IMR-90 (cell line): ENCODE measurements around the gene GHR. TPM values are rescaled to one million over a fixed set of nuclear protein-coding genes. Genes with fewer than 3 reads are reported as not detected.

Experiments
- ATAC-seq: fragments of 200-7000 bp; cut with Tn5 transposase; 2 replicates; pipeline ENCODE4 v1.9.1; 2020; ENCODE audit warnings: low read depth, mild to moderate bottlenecking, moderate library complexity
- BruUV-seq: library from RNA; stranded (reverse); fragments of 400-500 nt; replicated peaks from 2 replicates; lab custom pipeline; 2021; lab: Mats Ljungman, UMichigan
- CTCF ChIA-PET: fragments of 300-600 bp; formaldehyde crosslinking; extraction: SDS; loops from one replicate; lab custom pipeline; 2021; ENCODE audit warnings: antibody characterized with exemption; lab: Yijun Ruan, JAX
- POLR2A ChIA-PET: fragments of 300-600 bp; sonication (Branson Sonifier 250); formaldehyde crosslinking; loops from one replicate; lab custom pipeline; 2022; ENCODE audit warnings: antibody characterized with exemption; ENCODE audit not compliant: unreplicated experiment; lab: Charles Lee
- DNase-seq: peaks from one replicate; pipeline ENCODE4 v3.0.0; 2013
- H2AFZ ChIP-seq: replicated peaks from 2 replicates; pipeline ENCODE3; 2013; ENCODE audit warnings: low read length, mild to moderate bottlenecking; ENCODE audit not compliant: poor library complexity
- H2AK5ac ChIP-seq: 2 replicates; pipeline ENCODE4 v1.6.1; 2013; ENCODE audit warnings: low read depth, low read length, inconsistent platforms
- H2AK9ac ChIP-seq: replicated peaks from 2 replicates; pipeline ENCODE3; 2013; ENCODE audit warnings: mild to moderate bottlenecking, low read depth, low read length, moderate library complexity; ENCODE audit not compliant: poor library complexity
- H2BK120ac ChIP-seq: 2 replicates; pipeline ENCODE4 v1.6.1; 2013; ENCODE audit warnings: low read depth, low read length, inconsistent platforms
- H2BK15ac ChIP-seq: 3 replicates; pipeline ENCODE4 v1.6.1; 2013; ENCODE audit warnings: low read depth, low read length, inconsistent platforms
- H2BK20ac ChIP-seq: 2 replicates; pipeline ENCODE4 v1.6.1; 2013; ENCODE audit warnings: low read depth, mild to moderate bottlenecking, inconsistent platforms, low read length, moderate library complexity
- H2BK5ac ChIP-seq: 2 replicates; pipeline ENCODE4 v1.6.1; 2013; ENCODE audit warnings: mild to moderate bottlenecking, low read depth, low read length, inconsistent platforms; ENCODE audit not compliant: poor library complexity, severe bottlenecking
- H3K14ac ChIP-seq: replicated peaks from 2 replicates; pipeline ENCODE4 v1.6.1; 2013; ENCODE audit warnings: low read depth, low read length, inconsistent platforms
- H3K18ac ChIP-seq: 2 replicates; pipeline ENCODE4 v1.6.1; 2013; ENCODE audit warnings: low read depth, low read length, control low read depth
- H3K23ac ChIP-seq: 2 replicates; pipeline ENCODE4 v1.6.1; 2013; ENCODE audit warnings: low read depth, low read length, inconsistent platforms
- H3K27ac ChIP-seq: 2 replicates; pipeline ENCODE4 v1.5.1; 2013; ENCODE audit warnings: mild to moderate bottlenecking, control low read depth, low read length; ENCODE audit not compliant: insufficient read depth
- H3K27me3 ChIP-seq: 2 replicates; pipeline ENCODE4 v1.6.1; 2013; ENCODE audit warnings: low read length; ENCODE audit not compliant: control insufficient read depth, insufficient read depth
- H3K36me3 ChIP-seq: 2 replicates; pipeline ENCODE4 v1.6.1; 2013; ENCODE audit warnings: low read length, mixed read lengths; ENCODE audit not compliant: control insufficient read depth, insufficient read depth
- H3K4ac ChIP-seq: 2 replicates; pipeline ENCODE4 v1.6.1; 2013; ENCODE audit warnings: low read depth, low read length, inconsistent platforms
- H3K4me1 ChIP-seq: 2 replicates; pipeline ENCODE4 v1.6.1; 2013; ENCODE audit warnings: low read length, mixed read lengths; ENCODE audit not compliant: control insufficient read depth, insufficient read depth
- H3K4me2 ChIP-seq: 2 replicates; pipeline ENCODE4 v1.6.1; 2013; ENCODE audit warnings: low read depth, mild to moderate bottlenecking, control low read depth, low read length, moderate library complexity
- H3K4me3 ChIP-seq: 2 replicates; pipeline ENCODE4 v1.5.1; 2013; ENCODE audit warnings: low read depth, mild to moderate bottlenecking, control low read depth, low read length, moderate library complexity; ENCODE audit not compliant: insufficient read depth
- H3K56ac ChIP-seq: 2 replicates; pipeline ENCODE4 v1.6.1; 2013; ENCODE audit warnings: low read length, inconsistent platforms; ENCODE audit not compliant: insufficient read depth; ENCODE audit errors: extremely low read depth
- H3K79me1 ChIP-seq, 2 experiments: 2 replicates each; pipeline ENCODE4 v1.6.1; 2013; ENCODE audit warnings: low read length in 2 of 2, inconsistent platforms in 1 of 2, low read depth in 1 of 2
- H3K9ac ChIP-seq: 2 replicates; pipeline ENCODE4 v1.6.1; 2013; ENCODE audit warnings: low read depth, low read length, control low read depth
- H3K9me1 ChIP-seq: 2 replicates; pipeline ENCODE4 v1.6.1; 2013; ENCODE audit warnings: low read length, inconsistent platforms; ENCODE audit not compliant: insufficient read depth
- H3K9me3 ChIP-seq: 2 replicates; pipeline ENCODE4 v1.6.1; 2013; ENCODE audit warnings: low read length; ENCODE audit not compliant: control insufficient read depth, insufficient read depth
- H4K20me1 ChIP-seq: 2 replicates; pipeline ENCODE4 v1.6.1; 2013; ENCODE audit warnings: low read length, inconsistent platforms; ENCODE audit not compliant: insufficient read depth
- H4K5ac ChIP-seq: 2 replicates; pipeline ENCODE4 v1.6.1; 2013; ENCODE audit warnings: mild to moderate bottlenecking, low read depth, low read length, control low read depth
- H4K8ac ChIP-seq, 2 experiments: 2 replicates each; pipeline ENCODE4 v1.6.1; 2013; ENCODE audit warnings: low read depth in 2 of 2, low read length in 2 of 2, control low read depth in 1 of 2, inconsistent platforms in 1 of 2
- H4K91ac ChIP-seq: 2 replicates; pipeline ENCODE4 v1.6.1; 2013; ENCODE audit warnings: low read depth, low read length, inconsistent platforms; ENCODE audit not compliant: insufficient read depth
- BHLHE40 ChIP-seq: fragments of 150-350 bp; IDR thresholded peaks from 2 replicates; pipeline ENCODE4 v1.6.1; 2016; ENCODE audit warnings: mild to moderate bottlenecking, low read depth, low read length
- CEBPB ChIP-seq: IDR thresholded peaks from 2 replicates; pipeline ENCODE4 v1.6.1; 2012; ENCODE audit warnings: low read depth, low read length, improper control_type of control experiment
- MAFK ChIP-seq: IDR thresholded peaks from 2 replicates; pipeline ENCODE4 v1.6.1; 2012; ENCODE audit warnings: low read depth, low read length, improper control_type of control experiment
- MAZ ChIP-seq: IDR thresholded peaks from 2 replicates; pipeline ENCODE4 v1.6.1; 2012; ENCODE audit warnings: low read depth, mild to moderate bottlenecking, low read length, improper control_type of control experiment, moderate library complexity, borderline replicate concordance
- MXI1 ChIP-seq: IDR thresholded peaks from 2 replicates; pipeline ENCODE4 v1.6.1; 2012; ENCODE audit warnings: low read depth, mild to moderate bottlenecking, low read length, moderate library complexity, borderline replicate concordance
- NFE2L2 ChIP-seq: fragments of 150-350 bp; IDR thresholded peaks from 2 replicates; pipeline ENCODE4 v1.6.1; 2016; ENCODE audit warnings: low read depth, mild to moderate bottlenecking, low read length
- POLR2A ChIP-seq: IDR thresholded peaks from 2 replicates; pipeline ENCODE4 v1.6.1; 2012; ENCODE audit warnings: mild to moderate bottlenecking, low read depth, low read length
- RFX5 ChIP-seq: IDR thresholded peaks from 2 replicates; pipeline ENCODE4 v1.8.0; 2012; ENCODE audit warnings: low read depth, mild to moderate bottlenecking, low read length, moderate library complexity
- SMC3 ChIP-seq: fragments of 150-350 bp; IDR thresholded peaks from 2 replicates; pipeline ENCODE4 v1.6.1; 2016; ENCODE audit warnings: low read depth, mild to moderate bottlenecking, antibody characterized with exemption, low read length, moderate library complexity
- dilution Hi-C: fragments of 300-500 bp; cut with HindIII; formaldehyde crosslinking; loops from one replicate; pipeline ENCODE4 v1.14.3; 2018; ENCODE audit warnings: low sequenced_read_pairs; ENCODE audit not compliant: unreplicated experiment
- in situ Hi-C: fragments of 300-500 bp; cut with MboI; formaldehyde crosslinking; loops from 3 replicates; pipeline ENCODE4 v1.14.3; 2019; ENCODE audit warnings: low sequenced_read_pairs, inconsistent platforms, mixed read lengths
- intact Hi-C: fragments of 100-400 bp; cut with micrococcal nuclease; formaldehyde crosslinking; loops from 2 replicates; pipeline ENCODE4 v1.10.0; 2022
- polyA plus RNA-seq, 3 experiments: library from polyadenylated mRNA; depleted of rRNA; stranded (reverse); fragments of >200 nt; gene quantifications; 2 replicates each; pipeline ENCODE4 v1.2.3, GENCODE V29; 2012; ENCODE audit warnings: low replicate concordance in 1 of 3
- total RNA-seq: library from RNA; depleted of rRNA; stranded (reverse); fragments of >200 nt; gene quantifications from 2 replicates; pipeline ENCODE4 v1.2.3, GENCODE V29; 2012
- TF ChIP-seq, protein P1 (sequence below): fragments of 150-350 bp; IDR thresholded peaks from 2 replicates; pipeline ENCODE4 v1.6.1; 2016; ENCODE audit warnings: low read depth, mild to moderate bottlenecking, low read length, moderate library complexity, borderline replicate concordance
- TF ChIP-seq, protein P2 (sequence below): fragments of 150-350 bp; IDR thresholded peaks from 2 replicates; pipeline ENCODE4 v1.6.1; 2017; ENCODE audit warnings: mild to moderate bottlenecking, antibody characterized with exemption, low read length, low read depth

GHR gene
- total and polyA plus RNA-seq, 2 of the 4 experiments (the other 2 are of a cell fraction) = 0.36 to 1.1 TPM

DNA sequence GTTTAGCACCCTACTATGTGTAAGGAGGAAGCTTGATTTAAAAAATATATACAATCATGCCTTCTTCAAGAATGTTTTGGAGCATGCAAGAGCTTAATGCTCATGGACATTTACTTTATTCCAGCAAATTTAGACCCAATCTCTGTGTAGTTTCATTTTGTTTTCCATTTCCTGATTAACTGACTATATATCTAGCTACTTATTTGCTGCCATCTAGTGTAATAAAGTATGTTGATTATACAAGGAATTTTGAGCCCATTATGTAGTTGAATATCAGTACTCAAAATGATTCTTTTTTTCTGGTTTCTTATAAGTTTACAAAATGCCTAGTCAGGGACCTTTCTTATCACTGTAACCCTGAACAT, 233.4 kb downstream of the GHR start:
- DNase-seq (no peak), ATAC-seq (no peak)
- Histone ChIP-seq H2BK120ac (no peak overlapping the region), H2AFZ (no peak overlapping the region), H2AK9ac (no peak overlapping the region), H2AK5ac (no peak overlapping the region), H2BK15ac (no peak overlapping the region), H3K36me3 (no peaks in the 10 kb centered on the region), H3K4me2 (no peak overlapping the region), H3K18ac (no peak overlapping the region), H3K79me1 (no peaks in the 10 kb centered on the region), H3K9me1 (no peaks in the 10 kb centered on the region), H3K14ac (no peak overlapping the region), H4K91ac (no peak overlapping the region), H3K27ac (no peak overlapping the region), H3K9ac (no peak overlapping the region), H4K5ac (no peak overlapping the region), H3K56ac (no peak overlapping the region), H3K4me1 (no peaks in the 10 kb centered on the region), H4K20me1 (no peaks in the 10 kb centered on the region), H3K4me3 (no peak overlapping the region), H3K4ac (no peak overlapping the region), H4K8ac (no peak overlapping the region), H3K27me3 (no peaks in the 10 kb centered on the region), H2BK5ac (no peak overlapping the region), H2BK20ac (no peak overlapping the region), H3K23ac (no peak overlapping the region), H3K9me3 (no peaks in the 10 kb centered on the region)
- BruUV-seq = no TSS peak
- ChIA-PET CTCF (interaction anchor here (1.3 kb wide), 1 partner anchor 9 kb away, joined by 3 read pairs; no protein-coding TSS in a partner anchor), POLR2A (no interaction called here)
- in situ Hi-C loops (no loop called here), intact Hi-C loops (no loop called here), dilution Hi-C loops (no loop called here)
- no peak for TF ChIP-seq CEBPB
- TF ChIP-seq POLR2A = no peak
- TF ChIP-seq RFX5 = no peak
- no peak for TF ChIP-seq MXI1
- TF ChIP-seq, protein P1, sequence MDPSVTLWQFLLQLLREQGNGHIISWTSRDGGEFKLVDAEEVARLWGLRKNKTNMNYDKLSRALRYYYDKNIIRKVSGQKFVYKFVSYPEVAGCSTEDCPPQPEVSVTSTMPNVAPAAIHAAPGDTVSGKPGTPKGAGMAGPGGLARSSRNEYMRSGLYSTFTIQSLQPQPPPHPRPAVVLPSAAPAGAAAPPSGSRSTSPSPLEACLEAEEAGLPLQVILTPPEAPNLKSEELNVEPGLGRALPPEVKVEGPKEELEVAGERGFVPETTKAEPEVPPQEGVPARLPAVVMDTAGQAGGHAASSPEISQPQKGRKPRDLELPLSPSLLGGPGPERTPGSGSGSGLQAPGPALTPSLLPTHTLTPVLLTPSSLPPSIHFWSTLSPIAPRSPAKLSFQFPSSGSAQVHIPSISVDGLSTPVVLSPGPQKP = no peak
- TF ChIP-seq, protein P2, sequence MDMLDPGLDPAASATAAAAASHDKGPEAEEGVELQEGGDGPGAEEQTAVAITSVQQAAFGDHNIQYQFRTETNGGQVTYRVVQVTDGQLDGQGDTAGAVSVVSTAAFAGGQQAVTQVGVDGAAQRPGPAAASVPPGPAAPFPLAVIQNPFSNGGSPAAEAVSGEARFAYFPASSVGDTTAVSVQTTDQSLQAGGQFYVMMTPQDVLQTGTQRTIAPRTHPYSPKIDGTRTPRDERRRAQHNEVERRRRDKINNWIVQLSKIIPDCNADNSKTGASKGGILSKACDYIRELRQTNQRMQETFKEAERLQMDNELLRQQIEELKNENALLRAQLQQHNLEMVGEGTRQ = no peak
- no peak for TF ChIP-seq NFE2L2
- TF ChIP-seq SMC3 = no peak
- no peak for TF ChIP-seq MAFK
- TF ChIP-seq BHLHE40 = no peak
- TF ChIP-seq MAZ = no peak
